GM12872 (cell line): ENCODE data around the gene CARM1.

ENCODE experiments used
- CTCF ChIP-seq: IDR thresholded peaks from 3 replicates; pipeline ENCODE4 v1.5.1; 2011; ENCODE audit warnings: low read depth, mild to moderate bottlenecking, low read length, moderate library complexity; ENCODE audit not compliant: insufficient read depth

Gene CARM1

GRCh38 chr19:10830931-10831779 lies 40.2 kb upstream of the CARM1 start:
- no peak for TF ChIP-seq CTCF

- TF ChIP-seq CTCF, result no peak
These were observed 39.1 kb upstream of the CARM1 start for GRCh38 chr19:10831987-10832938.

DNA sequence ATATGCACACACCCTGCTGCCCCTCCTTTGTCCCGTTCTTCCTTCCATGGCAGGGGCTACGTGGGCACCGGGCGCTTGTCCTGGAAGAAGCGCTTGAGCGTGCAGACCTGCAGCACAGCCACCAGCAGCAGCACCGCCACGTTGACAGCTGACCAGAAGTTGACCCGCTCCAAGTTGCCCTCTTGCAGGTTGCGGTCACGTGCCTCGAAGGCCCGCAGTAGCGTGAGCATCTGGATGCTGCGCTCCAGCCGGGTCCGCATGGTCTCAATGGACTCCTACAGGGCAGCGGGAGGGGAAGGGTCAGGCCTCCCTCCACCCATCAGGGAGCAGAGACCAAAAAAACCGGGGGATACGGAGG lies 38.4 kb upstream of the CARM1 start:
- TF ChIP-seq CTCF, result no peak

- no peak for TF ChIP-seq CTCF
These were observed 36.1 kb upstream of the CARM1 start for GRCh38 chr19:10835089-10835753.

GRCh38 chr19:10835754-10836478 lies 35.4 kb upstream of the CARM1 start, which contains the start of gene TMED1:
TMED1 (minus strand) TSS chr19:10836212; CDS start chr19:10836191, 21 bp downstream.
- TF ChIP-seq CTCF, result no peak

DNA sequence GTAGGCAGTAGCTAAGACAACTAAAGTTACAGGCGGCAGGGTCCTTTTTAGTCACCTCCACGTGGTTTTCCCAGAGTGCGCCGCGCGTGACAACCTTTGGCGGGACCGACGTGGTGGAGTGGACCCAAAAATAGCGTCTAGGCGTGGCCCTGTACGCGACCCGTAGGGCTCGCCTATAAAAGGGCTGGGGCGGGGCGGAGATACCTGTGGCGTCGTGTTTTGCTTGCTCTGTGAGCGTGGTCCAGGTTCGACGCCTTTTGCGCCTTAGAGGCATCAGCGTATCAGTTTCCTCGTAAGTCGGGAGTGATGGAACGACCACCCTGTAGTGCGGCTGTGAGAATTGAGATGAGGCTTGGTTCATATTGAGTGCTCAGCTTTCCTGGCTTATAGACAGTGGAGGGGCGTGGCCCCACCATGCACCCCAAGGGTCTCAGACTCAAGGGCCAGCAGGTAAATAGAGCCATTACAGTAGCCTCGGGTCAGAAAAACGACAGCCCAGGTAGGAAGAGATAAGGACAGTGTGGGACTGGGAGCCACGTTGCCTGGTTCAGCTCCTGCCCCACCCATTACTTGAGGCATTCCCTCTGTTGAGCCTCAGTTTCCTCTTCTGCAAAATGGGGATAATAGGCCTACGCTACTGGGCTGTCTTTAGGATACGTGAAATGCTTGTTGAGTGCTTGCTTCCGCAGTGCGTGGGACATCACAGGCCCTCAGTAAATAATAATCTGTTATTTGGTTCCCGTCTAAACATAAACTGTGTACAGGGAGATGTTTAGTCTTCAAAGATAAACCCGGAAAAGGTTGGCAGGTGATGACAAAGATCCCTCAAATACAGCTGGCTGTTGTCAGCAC lies 34.6 kb upstream of the CARM1 start:
- no peak for TF ChIP-seq CTCF
